ENCODE measurements around the gene COBLL1. TPM values are rescaled to one million over a fixed set of nuclear protein-coding genes. Genes with fewer than 3 reads are reported as not detected.

COBLL1 gene
- polyA plus RNA-seq, 1 donor (not counting 4 experiments of a cell fraction or from before 2014, with no cell fraction given): 14.9 TPM

DNA sequence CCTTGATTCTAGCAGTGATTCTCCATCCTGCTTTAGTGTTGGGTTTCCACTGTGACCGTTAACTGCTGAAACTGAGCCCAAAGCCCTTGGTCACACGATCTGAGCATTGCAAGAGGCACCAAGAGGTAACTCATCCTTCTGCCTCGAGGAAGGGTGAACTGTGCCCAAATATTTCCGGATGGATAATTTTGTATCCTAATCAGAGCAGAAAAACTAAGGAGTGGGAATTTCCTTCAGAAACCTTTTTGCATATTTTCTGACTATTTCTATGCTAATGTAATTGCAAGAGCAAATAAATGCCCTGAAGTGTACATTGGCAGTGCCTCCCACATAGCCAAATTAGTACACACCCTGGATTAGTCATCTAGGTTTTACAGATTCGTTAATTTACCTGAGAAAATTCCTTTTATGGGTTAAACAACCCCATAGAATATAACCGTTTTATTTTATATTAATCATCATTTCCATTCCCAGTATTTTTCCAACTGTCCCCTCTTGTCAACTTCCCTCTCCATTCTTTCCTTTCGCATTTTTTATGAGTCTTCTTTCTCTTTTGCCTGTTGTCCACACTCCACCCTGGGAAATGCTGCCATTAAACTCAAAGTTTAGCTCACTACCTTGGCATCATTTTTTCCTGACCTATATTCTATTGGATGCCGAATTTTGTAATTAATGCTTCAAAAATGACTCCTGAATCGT, 31.7 kb upstream of the COBLL1 start:
- TF ChIP-seq EZH2 (IDR thresholded peaks at IDR 0.05; ENCODE audit: low read length): no peak
- TF ChIP-seq, protein P1, sequence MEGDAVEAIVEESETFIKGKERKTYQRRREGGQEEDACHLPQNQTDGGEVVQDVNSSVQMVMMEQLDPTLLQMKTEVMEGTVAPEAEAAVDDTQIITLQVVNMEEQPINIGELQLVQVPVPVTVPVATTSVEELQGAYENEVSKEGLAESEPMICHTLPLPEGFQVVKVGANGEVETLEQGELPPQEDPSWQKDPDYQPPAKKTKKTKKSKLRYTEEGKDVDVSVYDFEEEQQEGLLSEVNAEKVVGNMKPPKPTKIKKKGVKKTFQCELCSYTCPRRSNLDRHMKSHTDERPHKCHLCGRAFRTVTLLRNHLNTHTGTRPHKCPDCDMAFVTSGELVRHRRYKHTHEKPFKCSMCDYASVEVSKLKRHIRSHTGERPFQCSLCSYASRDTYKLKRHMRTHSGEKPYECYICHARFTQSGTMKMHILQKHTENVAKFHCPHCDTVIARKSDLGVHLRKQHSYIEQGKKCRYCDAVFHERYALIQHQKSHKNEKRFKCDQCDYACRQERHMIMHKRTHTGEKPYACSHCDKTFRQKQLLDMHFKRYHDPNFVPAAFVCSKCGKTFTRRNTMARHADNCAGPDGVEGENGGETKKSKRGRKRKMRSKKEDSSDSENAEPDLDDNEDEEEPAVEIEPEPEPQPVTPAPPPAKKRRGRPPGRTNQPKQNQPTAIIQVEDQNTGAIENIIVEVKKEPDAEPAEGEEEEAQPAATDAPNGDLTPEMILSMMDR (optimal IDR thresholded peaks at IDR 0.05 in 1 of 3, IDR thresholded peaks at IDR 0.05 in 1 of 3, conservative IDR thresholded peaks at IDR 0.05 in 1 of 3; ENCODE audit: extremely low read depth in 1 of 3, insufficient read depth in 2 of 3, low read length in 3 of 3): no peak
- H3K36me3 ChIP-seq (ENCODE audit: control insufficient read depth in 2 of 2, extremely low read depth in 1 of 2, insufficient read depth in 2 of 2, low read length in 2 of 2): no peaks in the 10 kb centered on the region
- H2AFZ ChIP-seq (ENCODE audit: control insufficient read depth, low read length): peak overlapping the region; percentile 78
- H3K4me1 ChIP-seq (ENCODE audit: control insufficient read depth, extremely low read depth, insufficient read depth, low read length): peaks cover 10% of the 10 kb centered on the region
- dilution Hi-C loops (cut with MboI; ENCODE audit: extremely low pct_ligation_motif_present, low sequenced_read_pairs): no loop called here
- H3K27ac ChIP-seq (ENCODE audit: control insufficient read depth, insufficient read depth, low read length): peak overlapping the region; percentile 14
- H3K79me2 ChIP-seq (ENCODE audit: control insufficient read depth, insufficient read depth, low read length): no peaks in the 10 kb centered on the region
- FAIRE-seq (peak; percentile 70), DNase-seq (ENCODE audit: low read depth, low spot score) (no peak)
- no peaks in the 10 kb centered on the region for H4K20me1 ChIP-seq (ENCODE audit: control insufficient read depth, extremely low read depth, insufficient read depth, low read length)
- H3K9me1 ChIP-seq (ENCODE audit: control insufficient read depth, extremely low read depth, insufficient read depth, low read length): no peaks in the 10 kb centered on the region
- H3K9me3 ChIP-seq (ENCODE audit: control insufficient read depth, low read depth, low read length): no peaks in the 10 kb centered on the region
- peak overlapping the region; percentile 70 for H3K4me2 ChIP-seq (ENCODE audit: control insufficient read depth, extremely low read depth, insufficient read depth, low read depth, low read length)
- no peak overlapping the region for H3K4me3 ChIP-seq (ENCODE audit: control insufficient read depth in 2 of 3, extremely low read depth in 1 of 3, insufficient read depth in 2 of 3, low read depth in 1 of 3, low read length in 3 of 3)
- H3K27me3 ChIP-seq (ENCODE audit: control insufficient read depth, extremely low read depth, insufficient read depth, low read length): no peaks in the 10 kb centered on the region
- H3K9ac ChIP-seq (ENCODE audit: control insufficient read depth, extremely low read depth, insufficient read depth, low read length): no peak overlapping the region

DNA sequence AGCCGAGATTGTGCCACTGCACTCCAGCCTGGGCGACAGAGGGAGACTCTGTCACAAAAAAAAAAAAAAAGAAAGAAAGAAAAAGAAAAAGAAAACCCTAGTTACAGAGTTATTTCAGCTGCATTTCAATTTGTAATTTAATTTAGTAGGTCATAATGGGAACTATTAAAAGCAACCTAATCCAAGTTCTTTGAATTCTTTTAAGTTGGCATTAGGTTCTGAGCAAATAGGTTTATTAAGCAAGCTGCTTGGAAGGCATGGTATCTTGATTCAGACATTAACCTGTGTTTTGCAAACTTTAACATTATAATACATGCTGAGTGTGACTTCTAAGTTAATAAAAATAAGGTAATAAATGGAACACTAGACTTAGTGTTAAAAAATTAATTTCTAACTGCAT, 29.8 kb upstream of the COBLL1 start:
- Histone ChIP-seq H3K4me1 (ENCODE audit: control insufficient read depth, extremely low read depth, insufficient read depth, low read length) (peaks cover 15% of the 10 kb centered on the region), H3K9ac (ENCODE audit: control insufficient read depth, extremely low read depth, insufficient read depth, low read length) (no peak overlapping the region), H3K4me3 (ENCODE audit: control insufficient read depth in 2 of 3, extremely low read depth in 1 of 3, insufficient read depth in 2 of 3, low read depth in 1 of 3, low read length in 3 of 3) (no peak overlapping the region), H3K9me3 (ENCODE audit: control insufficient read depth, low read depth, low read length) (no peaks in the 10 kb centered on the region), H3K4me2 (ENCODE audit: control insufficient read depth, extremely low read depth, insufficient read depth, low read depth, low read length) (no peak overlapping the region), H3K27me3 (ENCODE audit: control insufficient read depth, extremely low read depth, insufficient read depth, low read length) (no peaks in the 10 kb centered on the region), H3K79me2 (ENCODE audit: control insufficient read depth, insufficient read depth, low read length) (no peaks in the 10 kb centered on the region), H3K36me3 (ENCODE audit: control insufficient read depth in 2 of 2, extremely low read depth in 1 of 2, insufficient read depth in 2 of 2, low read length in 2 of 2) (no peaks in the 10 kb centered on the region), H3K9me1 (ENCODE audit: control insufficient read depth, extremely low read depth, insufficient read depth, low read length) (no peaks in the 10 kb centered on the region), H3K27ac (ENCODE audit: control insufficient read depth, insufficient read depth, low read length) (no peak overlapping the region), H4K20me1 (ENCODE audit: control insufficient read depth, extremely low read depth, insufficient read depth, low read length) (no peaks in the 10 kb centered on the region), H2AFZ (ENCODE audit: control insufficient read depth, low read length) (no peak overlapping the region)
- dilution Hi-C loops (cut with MboI; ENCODE audit: extremely low pct_ligation_motif_present, low sequenced_read_pairs): no loop called here
- DNase-seq (ENCODE audit: low read depth, low spot score): no peak
- FAIRE-seq: no peak
- TF ChIP-seq, protein P1 (optimal IDR thresholded peaks at IDR 0.05 in 1 of 3, IDR thresholded peaks at IDR 0.05 in 1 of 3, conservative IDR thresholded peaks at IDR 0.05 in 1 of 3; ENCODE audit: extremely low read depth in 1 of 3, insufficient read depth in 2 of 3, low read length in 3 of 3): no peak
